DOHH2 (cell line): ENCODE data around the gene KHDC3L.

Source experiments
- CTCF ChIP-seq: fragments of 200-600 bp; sonication (generic); IDR thresholded peaks from one replicate; pipeline ENCODE4 v1.5.1; 2014; ENCODE audit warnings: antibody characterized with exemption, mild to moderate bottlenecking, low read depth, low read length; ENCODE audit not compliant: poor library complexity, severe bottlenecking
- EZH2phosphoT487 ChIP-seq: fragments of 200-600 bp; sonication (generic); IDR thresholded peaks from 2 replicates; pipeline ENCODE4 v1.6.1; 2017; ENCODE audit warnings: borderline replicate concordance, mild to moderate bottlenecking, antibody characterized with exemption, low read length, moderate library complexity, mixed read lengths

GRCh38 chr6:73340048-73340447, 22.4 kb upstream of the KHDC3L start:
- TF ChIP-seq CTCF (no peak), EZH2phosphoT487 (no peak)
